COLO668 (cell line): ENCODE results near the gene RILPL1.
"Not testable (repeated sequence)": the region's sequence is repeated elsewhere in the genome, so short reads cannot be mapped to it uniquely, and the experiment has no call there.

Experiments used
- DNase-seq: peaks from one replicate; lab custom pipeline; 2025; ENCODE audit not compliant: unreplicated experiment; lab: John Stamatoyannopoulos, UW

Gene RILPL1

DNA sequence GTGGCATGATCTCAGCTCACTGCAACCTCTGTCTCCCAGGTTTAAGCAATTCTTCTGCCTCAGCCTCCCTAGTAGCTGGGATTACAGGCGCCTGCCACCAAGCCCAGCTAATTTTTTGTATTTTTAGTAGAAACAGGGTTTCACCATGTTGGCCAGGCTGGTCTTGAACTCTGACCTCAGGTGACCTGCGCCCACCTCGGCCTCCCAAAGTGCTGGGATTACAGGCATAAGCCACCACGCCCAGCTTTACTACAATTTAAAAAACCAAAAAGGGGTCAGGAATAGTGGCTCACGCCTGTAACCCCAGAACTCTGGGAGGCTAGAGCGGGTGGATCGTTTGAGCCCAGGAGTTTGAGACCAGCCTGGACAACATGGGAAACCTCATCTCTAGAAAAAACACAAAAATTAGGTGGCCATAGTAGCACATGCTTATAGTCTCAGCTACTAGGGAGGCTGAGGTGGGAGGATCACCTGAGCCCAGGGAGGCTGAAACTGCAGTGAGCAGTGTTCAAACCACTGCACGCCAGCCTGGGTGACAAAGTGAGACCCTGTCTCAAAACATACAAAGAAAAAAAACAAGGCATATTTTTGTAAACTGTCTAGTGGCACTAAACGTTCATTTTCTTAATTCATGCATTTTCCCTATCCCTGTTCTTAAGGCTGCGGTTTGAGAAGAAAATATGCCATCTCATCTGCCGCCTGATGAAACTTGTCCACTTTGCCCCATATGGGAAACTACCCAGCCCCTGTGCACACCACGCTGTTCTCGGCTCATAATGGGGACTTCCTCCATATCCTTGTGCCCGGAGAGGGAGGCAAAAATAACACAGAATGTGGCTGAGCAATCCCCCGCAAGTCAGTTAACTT lies 101.3 kb downstream of the RILPL1 start:
- not testable (repeated sequence) for DNase-seq

DNA sequence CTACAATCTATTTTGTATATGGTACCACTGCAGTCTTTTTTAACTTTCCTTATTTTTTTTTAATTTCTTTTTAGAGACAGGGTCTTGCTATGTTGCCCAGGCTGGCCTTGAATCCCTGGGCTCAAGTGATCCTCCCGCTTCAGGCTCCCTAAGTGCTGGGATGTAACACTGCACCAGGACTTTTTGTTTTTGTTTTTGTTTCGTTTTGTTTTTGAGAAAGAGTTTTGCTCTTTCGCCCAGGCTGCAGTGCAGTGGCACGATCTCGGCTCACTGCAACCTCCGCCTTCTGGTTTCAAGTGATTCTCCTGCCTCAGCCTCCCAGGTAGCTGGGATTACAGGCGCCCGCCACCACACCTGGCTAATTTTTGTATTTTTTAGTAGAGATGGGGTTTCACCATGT lies 104.4 kb downstream of the RILPL1 start:
- not testable (repeated sequence) for DNase-seq

GRCh38 chr12:123428591-123428990 lies 104.9 kb downstream of the RILPL1 start:
- no peak for DNase-seq

GRCh38 chr12:123427036-123427769 lies 106.3 kb downstream of the RILPL1 start:
- no peak for DNase-seq

- DNase-seq: no peak
These were observed 112.2 kb downstream of the RILPL1 start for GRCh38 chr12:123421314-123421713.
